Activated T-cell treated with anti-CD3 and anti-CD28 coated beads for 24 hours (primary cell): ENCODE data around the gene LPGAT1.
"Not testable (repeated sequence)": the region's sequence is repeated elsewhere in the genome, so short reads cannot be mapped to it uniquely, and the experiment has no call there.

ENCODE experiments used
- DNase-seq: peaks from one replicate; pipeline ENCODE4 v3.0.0-alpha.2; 2020; ENCODE audit warnings: low read depth

Gene LPGAT1

GRCh38 chr1:211830328-211831142, at the start of gene LPGAT1:
TSS of gene LPGAT1 (minus strand) at chr1:211830763. CDS start at chr1:211829296, 1,467 bp downstream.
- peak; percentile 59 for DNase-seq

GRCh38 chr1:211879475-211879874, 48.9 kb upstream of the LPGAT1 start:
- DNase-seq, result no peak

- DNase-seq, result no peak
Observed at GRCh38 chr1:211876851-211877590, 46.5 kb upstream of the LPGAT1 start.

DNA sequence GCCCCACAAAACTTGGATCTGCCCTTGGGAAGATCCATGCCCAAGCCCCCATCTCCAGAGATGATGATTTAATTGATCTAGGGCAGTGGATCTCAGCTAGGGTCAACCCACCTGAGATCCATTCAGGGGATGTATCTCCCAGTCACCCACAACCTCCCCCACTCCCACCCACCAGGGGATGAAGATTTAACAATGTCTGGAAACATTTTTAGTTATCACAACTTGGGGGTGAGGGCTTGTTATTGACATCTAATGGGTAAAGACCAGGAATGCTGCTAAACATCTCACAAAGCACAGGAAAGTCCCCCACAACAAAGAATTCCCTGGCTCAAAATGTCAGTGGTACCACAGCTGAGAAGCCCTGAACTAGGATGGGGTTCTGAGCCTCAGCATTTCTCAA, 45.0 kb upstream of the LPGAT1 start:
- no peak for DNase-seq

DNA sequence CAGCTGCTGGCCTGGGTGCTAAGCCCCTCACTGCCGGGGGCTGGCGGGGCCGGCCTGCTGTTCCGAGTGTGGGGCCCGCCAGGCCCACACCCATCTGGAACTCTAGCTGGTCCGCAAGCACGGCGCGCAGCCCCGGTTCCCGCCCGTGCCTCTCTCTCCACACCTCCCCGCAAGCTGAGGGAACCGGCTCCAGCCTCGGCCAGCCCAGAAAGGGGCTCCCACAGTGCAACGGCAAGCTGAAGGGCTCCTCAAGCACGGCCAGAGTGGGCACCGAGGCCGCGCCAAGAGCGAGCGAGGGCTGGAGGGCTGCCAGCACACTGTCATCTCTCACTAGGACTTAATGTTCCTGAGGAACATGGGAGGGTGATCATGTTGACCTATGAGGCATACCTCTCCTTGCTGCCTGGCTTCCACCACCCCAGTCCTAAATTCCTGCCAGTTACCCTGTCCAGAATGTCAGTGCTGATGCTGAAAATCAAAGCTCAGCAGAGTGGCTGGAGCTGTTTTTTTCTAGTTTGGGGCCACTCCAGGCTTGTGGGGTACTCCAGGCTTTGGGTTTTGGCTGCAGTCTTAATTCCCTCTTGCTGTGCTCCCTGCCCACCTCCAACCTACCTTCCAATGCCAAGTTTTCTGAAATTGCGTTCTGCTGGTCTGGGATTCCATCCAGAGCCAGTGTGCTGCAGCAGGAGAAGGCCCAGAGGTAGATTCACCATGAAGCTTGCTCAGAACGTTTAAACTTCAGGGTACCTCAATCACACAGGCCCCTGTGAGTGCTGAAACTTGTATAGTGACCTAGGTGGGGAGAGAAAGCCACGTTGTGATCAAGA, 44.2 kb upstream of the LPGAT1 start:
- no peak for DNase-seq

- not testable (repeated sequence) for DNase-seq
Observed at GRCh38 chr1:211873731-211874130, 43.2 kb upstream of the LPGAT1 start.

GRCh38 chr1:211870156-211870555, 39.6 kb upstream of the LPGAT1 start:
- no peak for DNase-seq

- DNase-seq, result no peak
Observed at GRCh38 chr1:211865180-211865579, 34.6 kb upstream of the LPGAT1 start.

DNA sequence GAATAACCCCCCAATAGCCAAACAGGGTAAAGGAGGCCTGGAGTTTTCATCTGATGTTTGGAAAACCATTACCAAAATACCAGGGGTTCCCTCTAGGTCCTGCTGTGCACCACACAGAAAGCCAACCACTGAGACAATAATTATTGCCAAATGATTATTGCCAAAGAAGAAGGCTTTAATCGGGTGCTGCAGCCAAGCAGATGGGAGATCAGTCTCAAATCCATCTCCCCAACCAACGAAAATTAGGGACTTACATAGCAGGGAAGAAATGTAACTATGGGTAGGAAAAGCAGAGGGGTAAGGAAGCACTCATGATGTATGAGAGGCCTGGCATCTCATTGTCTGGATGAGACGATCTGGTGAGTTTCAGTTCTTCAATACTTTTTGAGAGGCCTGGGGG, 28.8 kb upstream of the LPGAT1 start:
- no peak for DNase-seq

- no peak for DNase-seq
Observed at GRCh38 chr1:211851174-211851573, 20.6 kb upstream of the LPGAT1 start.

GRCh38 chr1:211843507-211844298, 13.1 kb upstream of the LPGAT1 start:
- DNase-seq, result no peak

DNA sequence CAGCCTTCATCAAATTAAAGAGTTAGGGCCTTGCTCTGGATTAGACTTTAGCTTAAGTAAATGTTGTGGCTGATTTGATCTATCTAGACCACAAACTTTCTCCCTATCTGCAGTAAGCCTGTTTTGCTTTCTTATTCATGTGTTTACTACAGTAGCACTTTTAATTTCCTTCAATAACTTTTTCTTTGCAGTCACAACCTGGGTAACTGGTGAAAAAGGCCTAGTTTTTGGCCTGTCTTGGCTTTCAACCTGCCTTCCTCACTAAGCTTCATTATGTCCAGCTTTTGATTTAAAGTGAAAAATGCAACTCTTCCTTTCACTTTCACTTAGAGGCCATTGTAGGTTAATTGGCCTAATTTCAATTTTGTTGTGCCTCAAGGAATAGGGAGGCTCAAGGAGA, 12.5 kb upstream of the LPGAT1 start:
- DNase-seq, result no peak

DNA sequence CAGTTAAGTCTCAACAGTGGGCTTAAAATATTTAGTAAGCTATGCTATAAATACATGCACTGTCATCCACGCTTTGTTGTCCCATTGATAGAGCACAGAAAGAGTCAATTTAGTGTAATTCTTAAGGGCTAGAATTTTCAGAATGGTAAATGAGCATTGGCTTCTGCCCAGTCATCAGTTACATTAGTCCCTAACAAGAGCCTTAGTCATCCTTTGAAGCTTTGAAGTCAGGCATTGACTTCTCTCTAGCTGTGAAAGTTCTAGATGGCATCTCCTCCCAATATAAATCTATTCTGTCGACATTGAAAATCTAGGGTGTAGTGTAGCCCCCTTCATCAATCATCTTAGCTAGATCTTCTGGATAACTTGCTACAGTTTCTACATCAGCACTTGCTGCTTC, 12.0 kb upstream of the LPGAT1 start:
- DNase-seq, result no peak

DNA sequence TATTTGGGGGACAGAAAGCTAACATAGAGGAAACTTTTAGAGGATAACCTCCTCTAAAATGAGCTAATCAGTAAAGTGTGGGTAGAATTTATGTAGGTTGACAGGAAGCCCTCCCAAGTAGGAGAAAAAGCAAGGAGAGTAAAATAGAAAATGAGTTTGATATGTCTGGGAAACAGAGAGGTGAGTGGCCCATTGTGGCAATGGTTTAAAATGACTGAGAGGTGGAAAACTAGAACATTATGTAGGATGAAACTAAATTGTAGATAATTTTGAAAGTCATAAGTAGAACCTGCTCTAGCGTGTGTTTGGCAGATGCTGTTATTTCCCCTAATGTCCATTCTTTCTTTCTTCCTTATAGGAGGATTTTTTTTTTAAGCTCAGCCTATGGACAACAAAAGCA, 8.5 kb upstream of the LPGAT1 start:
- no peak for DNase-seq

GRCh38 chr1:211833174-211833820, 2.7 kb upstream of the LPGAT1 start:
- DNase-seq, result no peak

- no peak for DNase-seq
Observed at GRCh38 chr1:211832661-211833060, 2.1 kb upstream of the LPGAT1 start.

DNA sequence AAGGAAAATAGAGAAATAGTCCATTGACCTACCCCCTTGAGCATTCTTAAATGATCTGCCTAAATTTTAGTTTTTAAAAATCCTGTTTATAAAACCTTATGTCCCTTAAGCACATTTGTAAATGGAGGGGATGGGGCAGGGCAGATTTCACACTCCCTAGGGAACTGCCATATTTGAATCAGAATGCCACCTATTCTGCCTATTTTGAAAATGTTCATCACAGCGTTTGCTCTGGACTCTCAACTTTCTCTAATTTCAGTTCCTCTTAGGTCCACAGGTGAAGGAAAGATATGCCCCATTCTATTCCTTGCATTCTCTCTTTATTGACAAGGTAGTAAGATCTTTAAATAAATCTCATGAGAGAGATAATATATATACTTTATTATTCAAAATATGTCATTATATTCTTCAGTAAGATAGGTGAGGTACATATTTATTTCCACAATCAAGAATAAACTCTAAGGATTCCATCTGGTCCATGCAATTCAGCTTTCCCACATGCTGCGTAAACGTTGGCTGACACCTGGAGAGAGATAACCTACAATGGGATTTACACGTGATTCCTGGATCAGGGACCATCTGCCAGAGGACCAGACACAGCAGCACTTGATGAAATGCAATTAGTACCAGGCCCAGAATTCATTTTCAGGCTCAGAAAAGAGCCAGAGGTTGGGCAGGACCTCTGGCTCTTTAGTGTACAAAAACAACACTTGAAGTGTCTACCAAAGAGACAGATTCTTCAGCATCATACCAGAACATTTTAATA, 1.2 kb upstream of the LPGAT1 start:
- no peak for DNase-seq

DNA sequence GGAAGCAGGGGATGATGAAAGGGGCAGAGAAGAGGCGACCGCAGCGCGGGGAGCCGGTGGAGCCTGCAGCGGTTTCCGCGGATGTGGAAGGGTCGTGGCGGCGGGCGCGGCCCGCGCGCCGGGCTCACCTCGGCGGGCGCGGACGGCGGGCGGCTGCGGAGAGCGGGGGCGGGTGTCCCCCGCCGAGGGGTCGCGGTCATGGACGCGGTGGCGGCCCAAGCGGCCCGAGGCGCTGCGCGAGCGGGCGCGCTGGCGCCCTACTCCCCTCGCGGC, 572 bp downstream of the LPGAT1 start:
- no peak for DNase-seq

DNA sequence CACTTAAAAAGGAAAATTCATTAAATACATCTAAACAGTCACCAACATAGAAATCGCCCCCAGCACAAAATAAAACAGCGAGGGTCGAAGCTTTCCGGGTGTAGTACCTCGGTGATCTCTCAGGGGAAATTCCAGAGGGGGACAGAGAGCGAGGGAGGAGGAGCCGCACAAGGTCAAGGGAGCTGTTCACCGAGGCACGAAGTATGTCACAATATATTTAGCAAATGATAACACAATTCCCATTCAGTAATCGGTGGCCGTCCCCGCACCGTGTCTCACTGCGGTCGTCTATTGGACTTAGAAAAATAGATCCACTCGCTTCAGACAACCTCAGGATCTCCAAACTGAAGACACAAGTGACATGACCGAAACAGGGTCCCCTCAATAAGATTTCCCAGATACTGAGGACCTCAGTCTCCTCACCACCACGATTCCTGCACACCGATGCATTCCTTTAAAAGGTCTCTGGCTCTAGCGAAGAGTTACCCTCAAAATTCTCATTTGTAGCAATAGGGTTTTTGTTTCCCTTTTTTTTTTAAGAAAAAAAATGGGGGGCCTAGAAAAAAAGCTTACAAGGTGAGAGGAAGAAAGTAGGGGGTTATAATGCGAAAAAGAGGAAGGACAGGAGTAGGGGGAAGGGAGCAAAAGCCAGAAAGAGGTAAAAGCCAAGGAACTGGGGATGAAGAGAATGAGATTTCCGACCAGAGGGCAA, 1.1 kb downstream of the LPGAT1 start:
- DNase-seq, result no peak
